SHP77 treated with DMSO at 0.1 percent for 48 hours (cell line): ENCODE data around the gene THSD4.

ENCODE experiments used
- DNase-seq: peaks from one replicate; lab custom pipeline; 2025; lab: John Stamatoyannopoulos, UW

THSD4 gene

DNA sequence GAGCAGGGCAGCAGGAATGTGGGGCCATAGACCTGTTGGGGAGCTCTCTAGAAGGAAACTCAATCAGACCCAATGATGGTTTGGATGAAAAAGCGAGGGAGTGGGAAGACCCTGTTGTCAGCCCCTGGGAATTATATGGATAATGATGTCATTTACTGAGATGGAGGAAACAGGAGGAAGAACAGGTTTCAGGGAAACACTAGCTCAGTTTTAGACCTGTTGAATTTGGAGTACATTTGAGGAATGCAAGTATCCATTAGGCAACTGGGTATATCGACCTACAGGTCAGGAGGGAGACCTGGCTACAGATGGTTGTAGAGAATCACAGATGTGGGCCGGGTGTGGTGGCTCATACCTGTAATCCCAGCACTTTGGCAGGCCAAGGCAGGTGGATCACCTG is 428.1 kb downstream of the THSD4 start:
- no peak for DNase-seq

DNA sequence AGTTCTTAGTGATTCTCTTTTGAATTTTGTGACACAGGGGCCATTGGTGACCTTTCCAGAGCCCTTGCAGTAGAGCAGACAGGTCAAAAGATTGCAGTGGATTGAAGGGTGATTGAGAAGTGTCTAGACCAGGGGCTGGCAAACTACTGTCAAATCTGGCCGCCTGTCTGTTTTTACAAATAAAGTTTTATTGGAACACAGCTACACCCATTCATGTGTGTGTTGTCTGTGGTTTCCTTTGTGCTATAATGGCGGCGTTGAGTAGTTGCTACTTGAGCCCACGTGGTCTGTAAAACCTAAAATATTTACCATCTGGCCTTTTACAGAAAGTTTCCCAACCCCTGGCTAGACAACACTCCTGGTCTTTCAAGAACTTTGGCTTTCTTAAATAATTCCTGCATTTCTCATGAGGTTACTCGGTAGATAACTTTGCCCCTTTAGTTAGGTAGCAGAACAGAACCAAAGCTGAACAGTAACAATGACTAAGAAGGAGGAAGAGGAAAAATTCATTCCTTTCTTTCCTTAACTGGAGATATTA is 430.0 kb downstream of the THSD4 start:
- no peak for DNase-seq

GRCh38 chr15:71545923-71546322 is 430.7 kb downstream of the THSD4 start:
- no peak for DNase-seq

GRCh38 chr15:71547011-71547410 is 431.7 kb downstream of the THSD4 start:
- DNase-seq: no peak

DNA sequence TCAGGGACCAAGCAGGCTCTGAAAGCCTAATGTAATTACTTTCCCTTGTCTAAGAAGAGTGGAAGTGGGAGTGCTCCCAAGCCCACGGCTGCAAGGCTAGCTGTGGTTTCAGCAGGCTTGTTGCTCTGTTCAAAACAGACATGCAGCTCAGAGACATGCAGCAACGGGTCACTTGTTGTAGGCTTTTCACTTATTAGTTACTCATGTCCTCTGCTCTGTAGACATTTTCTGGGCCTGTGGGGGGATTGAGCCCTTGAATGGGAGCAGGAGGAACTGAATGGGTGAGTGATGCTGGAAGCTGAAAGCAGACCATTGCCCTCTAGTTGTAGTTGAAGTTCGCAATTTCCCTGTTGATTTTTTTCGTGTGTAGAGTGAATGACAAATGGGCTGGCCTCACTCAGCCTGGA is 433.1 kb downstream of the THSD4 start:
- no peak for DNase-seq

DNA sequence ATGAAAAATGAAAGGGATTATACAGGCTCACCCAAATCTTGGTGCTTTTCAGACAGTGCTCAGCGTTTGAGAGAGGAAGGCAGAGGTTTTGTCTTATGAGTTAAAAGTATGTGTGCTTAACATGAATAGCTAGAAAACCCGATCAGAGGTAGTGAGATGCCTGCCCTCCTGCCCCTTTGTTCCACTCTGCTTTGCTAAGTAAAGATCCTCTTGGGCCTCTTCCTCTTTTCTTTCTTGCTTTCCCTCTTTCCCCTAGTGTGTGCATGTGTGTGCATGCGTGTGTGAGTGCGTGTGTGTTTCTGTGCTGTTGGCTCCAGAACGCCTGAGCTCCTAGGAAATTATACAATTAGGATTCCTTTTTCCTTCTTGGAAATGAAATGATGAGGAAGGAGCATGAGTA is 433.8 kb downstream of the THSD4 start:
- no peak for DNase-seq

DNA sequence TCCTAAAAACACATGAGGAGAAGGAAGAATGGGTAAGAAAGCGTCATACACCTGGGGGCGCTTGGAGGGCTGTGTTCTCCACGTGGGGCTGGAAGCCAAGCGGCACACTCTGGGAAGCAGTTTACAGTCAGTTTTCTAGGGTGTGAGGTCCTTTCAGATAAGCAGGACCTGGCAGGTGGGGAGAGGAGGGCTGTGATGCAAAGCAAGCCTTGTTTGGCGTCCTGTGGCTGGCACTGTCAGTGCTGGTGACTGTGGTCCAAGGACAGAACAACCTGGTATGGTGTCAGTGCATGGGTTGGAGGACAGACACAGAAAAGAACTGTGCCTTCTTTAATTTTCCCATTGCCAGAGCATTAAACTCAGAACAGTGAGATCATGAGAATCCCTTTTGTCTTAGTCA is 434.4 kb downstream of the THSD4 start:
- DNase-seq: no peak

DNA sequence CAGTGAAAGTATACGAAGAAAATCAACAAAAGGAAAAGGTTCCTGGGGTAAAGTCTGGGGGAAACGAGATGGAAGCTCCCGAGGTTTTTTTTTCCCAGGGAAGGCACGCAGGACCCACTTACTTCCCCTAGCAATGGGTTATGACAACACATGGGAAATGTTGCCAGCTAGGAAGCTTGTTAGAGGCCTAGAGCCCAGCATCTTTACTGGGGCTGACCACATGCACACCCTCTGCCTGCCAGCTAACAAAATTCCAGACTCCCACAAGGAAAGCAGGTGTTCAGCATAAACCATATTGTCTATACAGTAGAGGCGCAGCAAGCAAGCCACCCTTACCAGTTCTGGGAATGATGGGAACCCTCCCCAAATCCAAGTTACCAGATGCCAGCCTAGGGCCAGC is 436.3 kb downstream of the THSD4 start:
- DNase-seq: no peak

DNA sequence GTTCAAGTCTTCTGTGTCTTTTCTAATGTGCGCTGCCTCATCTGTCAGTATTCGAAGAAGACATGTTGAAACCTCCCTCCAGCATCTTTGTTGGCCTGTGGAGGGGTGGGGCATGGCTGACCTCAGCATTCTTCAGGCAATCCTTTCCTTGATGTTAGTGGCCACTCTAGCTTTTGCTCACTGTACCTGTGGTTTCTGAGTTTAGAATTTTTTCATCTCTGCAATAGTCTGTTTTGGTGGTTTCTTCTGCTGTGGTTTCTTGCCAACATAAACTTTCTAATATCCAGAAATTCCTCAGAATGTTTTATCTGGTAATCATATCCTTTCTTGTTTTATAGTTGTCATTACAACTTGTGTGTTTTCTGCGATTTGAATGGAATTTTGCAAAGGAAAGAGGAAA is 443.8 kb downstream of the THSD4 start:
- no peak for DNase-seq

DNA sequence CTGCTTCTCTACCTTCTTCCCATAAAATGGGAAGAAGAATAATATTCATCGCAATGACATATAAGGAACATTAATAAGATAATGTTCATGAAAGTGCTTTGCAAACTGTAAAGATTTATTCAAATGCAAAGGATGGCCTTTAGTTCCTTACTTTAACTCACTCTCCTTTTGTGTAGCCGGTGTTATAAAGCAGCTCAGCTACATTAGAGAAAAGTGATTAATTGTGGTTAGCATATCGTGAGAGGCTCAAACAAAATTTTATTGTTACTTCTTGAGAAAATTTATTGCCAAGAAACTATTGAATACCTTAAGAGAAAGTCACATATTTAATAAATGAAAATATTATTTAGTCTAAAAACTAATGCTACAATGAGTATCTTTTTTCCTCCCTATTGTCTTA is 444.3 kb downstream of the THSD4 start:
- no peak for DNase-seq

- no peak for DNase-seq
Observed at GRCh38 chr15:71562251-71562650, 447.0 kb downstream of the THSD4 start.

- DNase-seq: no peak
Observed at GRCh38 chr15:71564217-71564616, 448.9 kb downstream of the THSD4 start.

GRCh38 chr15:71565006-71565405 is 449.7 kb downstream of the THSD4 start:
- no peak for DNase-seq

DNA sequence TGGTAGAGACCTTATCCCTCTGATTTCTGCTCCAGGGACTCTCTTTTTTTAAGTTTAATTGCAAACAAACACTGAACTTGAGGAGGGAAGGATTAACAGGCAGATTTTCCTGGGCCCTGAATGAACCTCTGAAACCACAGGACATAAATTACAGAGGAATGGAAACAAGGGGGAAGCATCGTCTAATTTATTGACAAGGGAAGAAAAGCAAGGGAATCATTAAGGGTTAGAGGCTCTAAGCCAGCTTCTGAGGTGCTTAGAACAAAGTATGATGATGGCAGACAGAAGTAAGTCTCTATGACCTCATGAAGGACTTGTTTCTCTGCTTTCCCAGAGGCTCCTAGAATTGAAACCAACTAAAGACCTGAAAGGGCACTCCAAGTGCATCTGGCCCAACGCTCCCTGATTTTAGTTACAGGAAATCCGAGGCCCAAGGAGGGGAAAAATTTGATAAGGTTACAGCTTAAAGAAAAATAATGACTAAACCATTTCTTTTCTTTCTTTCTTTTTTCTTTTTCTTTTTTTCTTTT is 450.4 kb downstream of the THSD4 start:
- DNase-seq: no peak

- DNase-seq: no peak
Observed at GRCh38 chr15:71566226-71566625, 451.0 kb downstream of the THSD4 start.

DNA sequence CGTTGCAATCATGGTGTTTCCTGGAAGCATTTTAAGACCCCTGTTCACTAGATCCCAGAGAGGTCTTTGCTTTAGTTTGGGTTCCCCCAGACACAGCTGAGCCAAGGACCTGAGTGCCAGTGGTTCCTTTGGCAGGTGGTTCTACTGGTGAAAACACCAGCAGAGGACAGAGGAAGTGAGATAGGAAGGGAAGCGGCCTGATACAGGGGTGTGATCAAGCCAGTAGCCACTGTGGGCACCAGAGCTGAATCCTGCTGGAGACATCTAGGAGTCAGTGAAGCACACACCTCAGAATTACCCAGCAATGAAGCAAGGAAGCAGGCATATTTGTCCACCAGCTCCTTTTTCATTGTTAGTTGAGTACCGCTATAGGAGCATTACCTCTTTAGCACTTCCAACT is 451.9 kb downstream of the THSD4 start:
- no peak for DNase-seq

DNA sequence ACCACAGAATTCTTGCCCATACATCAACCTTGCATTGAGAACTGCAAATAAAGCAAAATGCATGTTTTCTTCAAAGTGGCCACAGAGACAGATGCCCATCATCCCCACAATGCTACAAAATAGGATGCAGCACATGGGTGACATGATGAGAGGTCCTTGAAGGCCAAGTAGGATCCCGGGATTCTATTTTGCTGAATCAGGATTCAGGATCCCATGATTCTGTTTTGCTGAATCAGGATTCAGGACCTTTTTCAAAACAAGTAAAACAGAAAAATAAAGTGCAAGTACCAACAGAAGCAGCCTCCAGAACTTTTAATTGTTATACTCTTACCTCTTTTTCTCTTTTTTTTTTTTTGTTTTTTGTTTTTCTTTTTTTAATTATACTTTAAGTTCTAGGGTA is 453.0 kb downstream of the THSD4 start:
- no peak for DNase-seq

DNA sequence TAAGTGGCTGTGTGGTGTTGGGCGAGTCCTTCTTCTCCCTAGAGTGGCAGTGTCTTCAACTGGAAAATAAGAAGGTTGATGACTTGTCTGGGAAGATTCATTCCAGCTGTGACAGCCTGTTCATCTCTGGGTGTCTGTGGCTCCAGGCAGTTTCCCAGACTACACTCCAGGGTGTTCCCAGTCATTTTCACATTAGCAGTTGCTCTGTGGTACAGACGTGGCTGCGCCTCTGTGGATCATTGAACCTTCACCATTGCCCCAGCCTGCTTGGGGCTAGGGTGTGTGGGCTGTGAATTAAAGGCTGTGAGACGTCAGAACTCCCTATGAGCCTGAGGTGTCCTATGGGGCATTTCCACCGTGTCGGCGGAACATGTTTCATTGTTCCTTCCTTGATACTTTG is 455.5 kb downstream of the THSD4 start:
- DNase-seq: no peak

DNA sequence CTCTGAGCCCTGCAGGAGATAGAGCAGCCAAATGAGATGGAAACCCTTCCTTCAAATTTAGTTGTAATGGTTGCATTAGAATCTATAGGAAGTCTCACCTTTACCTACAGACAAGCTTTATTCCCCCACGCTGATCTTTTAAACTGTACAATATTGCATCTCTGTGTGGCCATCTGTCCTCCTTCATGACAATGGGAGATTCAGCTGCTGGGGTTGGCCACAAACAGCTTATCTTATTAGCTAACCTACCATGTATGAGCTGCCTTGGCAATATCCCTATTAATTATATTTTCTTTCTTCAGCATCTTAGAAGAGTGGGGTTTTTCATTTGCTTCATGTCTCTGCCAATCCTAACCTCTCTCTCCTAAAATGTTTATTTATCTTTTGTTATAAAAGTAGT is 456.4 kb downstream of the THSD4 start:
- DNase-seq: no peak

DNA sequence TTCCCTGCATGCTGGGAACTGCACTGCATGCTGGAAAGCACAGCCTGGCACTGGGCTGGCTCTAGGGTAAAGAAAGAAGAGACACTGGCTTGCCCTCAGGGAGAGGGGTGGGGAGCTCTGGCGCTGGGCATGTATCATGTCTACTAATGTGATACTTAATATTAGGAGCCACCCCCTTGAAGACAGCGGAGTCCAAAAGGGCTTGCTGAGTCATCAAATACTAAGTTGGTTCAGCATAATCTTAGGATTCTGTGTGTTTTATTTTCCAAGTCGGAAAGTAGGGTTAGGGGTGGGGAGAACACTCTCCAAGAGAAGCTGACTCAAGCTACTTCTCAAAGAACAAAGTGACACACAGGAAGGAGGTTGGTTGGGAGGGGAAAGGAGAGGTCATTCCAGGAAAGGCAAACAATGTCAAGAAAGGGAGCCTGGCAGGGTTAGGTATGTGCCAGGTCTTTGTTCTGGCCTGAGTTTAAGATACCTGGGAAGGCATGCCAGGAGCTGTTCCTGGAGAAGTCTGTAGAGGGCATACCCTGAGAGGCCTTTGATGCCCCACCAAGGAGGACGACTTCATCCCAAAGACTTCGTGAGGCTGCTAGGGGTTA is 457.3 kb downstream of the THSD4 start:
- no peak for DNase-seq

- DNase-seq: no peak
Observed at GRCh38 chr15:71573599-71573998, 458.3 kb downstream of the THSD4 start.

DNA sequence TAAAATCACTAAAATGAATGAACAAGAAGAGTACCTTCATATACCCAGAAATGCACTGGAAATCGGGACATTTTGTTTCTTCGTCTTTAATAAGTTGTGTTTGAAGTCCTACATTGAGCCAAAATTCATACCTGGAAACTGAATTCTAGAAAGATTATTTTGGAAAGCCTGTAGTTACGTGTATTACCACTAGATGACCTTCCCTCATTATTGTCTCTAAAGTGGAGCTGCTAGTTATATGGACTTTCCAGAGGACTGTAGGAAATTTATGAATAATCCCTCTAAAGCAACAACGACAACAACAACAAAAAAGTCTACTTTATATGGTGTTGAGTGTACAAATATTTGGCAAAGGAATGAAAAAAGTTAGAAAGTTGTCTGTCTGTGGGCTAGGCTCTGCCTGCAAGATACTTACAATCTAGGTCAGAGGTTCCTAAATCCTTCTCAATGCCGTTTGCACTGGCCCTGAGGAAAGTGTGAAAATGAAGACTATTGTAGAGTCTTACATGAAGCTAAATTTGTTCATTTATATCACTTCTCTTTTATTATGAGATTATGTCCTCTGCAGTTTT is 460.3 kb downstream of the THSD4 start:
- DNase-seq: no peak

GRCh38 chr15:71577071-71577470 is 461.8 kb downstream of the THSD4 start:
- DNase-seq: no peak

DNA sequence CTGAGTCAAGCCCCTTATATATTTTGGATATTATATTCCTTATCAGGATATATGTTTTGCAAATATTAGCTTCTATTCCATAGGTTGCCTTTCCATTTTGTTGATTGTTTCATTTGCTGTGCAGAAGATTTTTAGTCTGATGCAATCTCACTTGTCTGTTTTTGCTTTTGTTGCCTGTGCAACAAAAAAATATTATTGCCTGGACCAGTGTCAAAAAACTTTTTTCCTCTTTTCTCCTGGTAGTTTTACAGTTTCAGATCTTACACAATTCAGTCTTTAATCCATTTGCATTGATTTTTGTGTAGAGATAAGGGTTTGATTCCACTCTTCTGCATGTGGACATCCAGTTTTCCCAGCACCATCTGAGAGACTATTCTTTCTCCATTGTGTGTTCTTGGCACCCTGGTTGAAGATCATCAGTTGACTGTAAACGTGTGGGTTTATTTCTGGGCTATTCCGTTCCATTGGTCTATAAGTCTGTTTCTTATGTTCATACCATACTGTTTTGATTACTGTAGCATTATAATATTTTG is 466.2 kb downstream of the THSD4 start:
- DNase-seq: no peak
